Measurements from ENCODE around the gene SLC8B1.

Gene SLC8B1

DNA sequence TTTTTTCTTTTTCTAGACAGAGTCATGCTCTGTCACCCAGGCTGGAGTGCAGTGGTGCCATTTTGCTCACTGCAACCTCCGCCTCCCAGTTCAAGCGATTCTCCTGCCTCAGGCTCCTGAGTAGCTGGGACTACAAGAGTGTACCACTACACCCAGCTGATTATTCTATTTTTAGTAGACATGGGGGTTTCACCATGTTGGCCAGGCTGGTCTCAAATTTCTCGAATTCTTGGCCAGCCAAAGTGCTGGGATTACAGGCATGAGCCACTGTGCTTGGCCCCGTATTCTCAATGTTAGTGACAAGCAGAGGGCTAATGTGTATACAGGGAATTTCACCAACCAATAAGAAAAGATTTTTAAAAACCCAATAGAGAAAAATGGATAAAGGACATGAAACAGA is 31.9 kb upstream of the SLC8B1 start:
- H3K4me3 ChIP-seq (replicated peaks in 1 of 2; ENCODE audit: low read depth in 2 of 2, low read length in 2 of 2) = no peak overlapping the region
- peak in 1 of 2 donors; percentile 13 for DNase-seq (ENCODE audit: low read depth in 2 of 2)
- TF ChIP-seq CTCF (IDR thresholded peaks at IDR 0.05; ENCODE audit: low read depth, low read length) = no peak

DNA sequence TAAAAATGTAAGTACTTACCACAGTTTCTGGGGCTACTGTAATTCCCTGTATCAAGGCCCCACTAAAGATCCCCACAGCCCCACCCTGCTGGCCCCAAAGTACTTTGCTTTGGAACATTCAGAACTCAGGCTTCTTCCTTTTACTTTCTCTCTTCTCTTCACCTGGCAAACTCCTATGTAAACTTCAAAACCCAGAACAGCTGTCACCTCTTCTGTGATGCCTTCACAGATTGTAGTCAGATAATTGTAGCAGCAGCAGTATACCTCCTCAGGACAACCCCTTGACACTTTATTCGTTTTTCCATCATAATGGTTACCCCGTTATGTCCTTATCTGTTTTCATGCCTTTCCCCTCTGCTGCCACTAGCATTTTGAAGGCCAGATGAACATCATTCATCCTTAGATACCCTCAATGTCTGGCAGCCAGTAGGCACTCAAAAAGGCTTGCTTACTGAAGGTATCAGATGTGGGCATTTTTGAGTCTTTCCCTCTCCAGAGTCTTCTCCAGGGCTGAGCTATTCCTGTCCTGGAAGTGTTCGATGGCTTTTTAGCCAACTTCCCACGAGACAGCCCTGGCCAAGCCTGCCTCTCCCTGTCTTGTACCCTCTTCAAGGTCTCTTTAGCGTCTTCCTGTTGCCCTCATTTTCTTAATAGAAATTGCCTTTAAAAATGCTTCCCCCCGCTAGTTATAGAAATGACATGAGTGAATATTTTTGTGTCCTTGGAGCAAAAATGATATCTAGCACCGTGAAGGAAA is 30.9 kb upstream of the SLC8B1 start:
- TF ChIP-seq CTCF (IDR thresholded peaks at IDR 0.05; ENCODE audit: low read depth, low read length) = no peak
- H3K4me3 ChIP-seq (replicated peaks in 1 of 2; ENCODE audit: low read depth in 2 of 2, low read length in 2 of 2) = no peak overlapping the region
- DNase-seq (ENCODE audit: low read depth in 2 of 2) = no peak

DNA sequence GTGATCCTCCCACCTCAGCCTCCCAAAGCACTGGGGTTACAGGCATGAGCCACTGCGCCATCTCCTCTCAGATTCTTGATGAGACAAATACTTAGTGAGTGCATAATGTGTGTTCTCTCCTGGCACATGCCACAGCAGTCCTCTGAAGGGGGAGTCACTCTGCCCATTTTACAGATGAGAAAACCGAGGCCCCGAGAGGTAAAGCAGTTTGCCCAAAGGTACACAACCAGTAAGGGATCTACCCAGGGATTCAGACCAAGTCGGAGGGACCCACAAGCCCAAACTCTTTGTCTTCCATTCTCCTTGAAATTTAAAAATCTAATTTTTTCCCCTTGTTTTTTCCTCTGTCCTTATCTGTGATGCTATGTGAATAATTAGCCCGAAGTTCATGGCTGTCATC is 29.8 kb upstream of the SLC8B1 start:
- DNase-seq (ENCODE audit: low read depth in 2 of 2) = no peak
- no peak overlapping the region for H3K4me3 ChIP-seq (replicated peaks in 1 of 2; ENCODE audit: low read depth in 2 of 2, low read length in 2 of 2)
- no peak for TF ChIP-seq CTCF (IDR thresholded peaks at IDR 0.05; ENCODE audit: low read depth, low read length)

DNA sequence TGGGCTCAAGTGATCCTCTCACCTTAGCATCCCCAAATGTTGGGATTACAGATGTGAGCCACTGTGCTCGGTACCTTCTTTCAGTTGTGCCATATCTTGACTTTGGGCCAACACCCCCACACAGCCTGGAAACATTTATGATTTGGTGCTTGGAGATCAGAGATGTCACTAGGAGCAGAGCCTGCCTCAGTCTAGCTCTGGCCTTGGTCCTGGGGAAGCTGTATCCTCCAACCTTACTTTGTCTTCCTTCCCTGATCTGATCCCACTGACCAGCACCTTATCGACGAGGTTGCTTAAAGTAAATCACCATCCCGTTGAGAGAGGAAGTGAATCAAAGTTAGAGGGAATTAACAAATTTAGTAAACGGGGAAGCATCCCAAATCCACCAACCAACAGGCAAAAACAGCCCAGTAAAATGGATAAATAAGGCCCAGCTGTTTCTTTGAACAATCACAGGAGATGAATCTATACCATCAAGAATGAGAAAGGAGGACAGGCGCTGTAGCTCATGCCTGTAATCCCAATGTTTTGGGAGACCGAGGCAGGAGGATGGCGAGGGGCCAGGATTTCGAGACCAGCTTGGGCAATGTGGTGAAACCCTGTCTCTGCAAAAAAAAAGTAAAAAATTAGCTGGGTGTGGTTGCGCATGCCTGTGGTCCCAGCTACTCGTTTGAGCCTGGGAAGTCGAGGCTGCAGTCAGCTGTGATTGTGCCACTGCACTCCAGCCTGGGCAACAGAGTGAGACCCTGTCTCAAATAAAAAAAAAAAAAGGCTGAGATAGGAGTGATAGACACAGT is 26.9 kb upstream of the SLC8B1 start:
- no peak for DNase-seq (ENCODE audit: low read depth in 2 of 2)
- H3K4me3 ChIP-seq (replicated peaks in 1 of 2; ENCODE audit: low read depth in 2 of 2, low read length in 2 of 2) = no peak overlapping the region
- no peak for TF ChIP-seq CTCF (IDR thresholded peaks at IDR 0.05; ENCODE audit: low read depth, low read length)

DNA sequence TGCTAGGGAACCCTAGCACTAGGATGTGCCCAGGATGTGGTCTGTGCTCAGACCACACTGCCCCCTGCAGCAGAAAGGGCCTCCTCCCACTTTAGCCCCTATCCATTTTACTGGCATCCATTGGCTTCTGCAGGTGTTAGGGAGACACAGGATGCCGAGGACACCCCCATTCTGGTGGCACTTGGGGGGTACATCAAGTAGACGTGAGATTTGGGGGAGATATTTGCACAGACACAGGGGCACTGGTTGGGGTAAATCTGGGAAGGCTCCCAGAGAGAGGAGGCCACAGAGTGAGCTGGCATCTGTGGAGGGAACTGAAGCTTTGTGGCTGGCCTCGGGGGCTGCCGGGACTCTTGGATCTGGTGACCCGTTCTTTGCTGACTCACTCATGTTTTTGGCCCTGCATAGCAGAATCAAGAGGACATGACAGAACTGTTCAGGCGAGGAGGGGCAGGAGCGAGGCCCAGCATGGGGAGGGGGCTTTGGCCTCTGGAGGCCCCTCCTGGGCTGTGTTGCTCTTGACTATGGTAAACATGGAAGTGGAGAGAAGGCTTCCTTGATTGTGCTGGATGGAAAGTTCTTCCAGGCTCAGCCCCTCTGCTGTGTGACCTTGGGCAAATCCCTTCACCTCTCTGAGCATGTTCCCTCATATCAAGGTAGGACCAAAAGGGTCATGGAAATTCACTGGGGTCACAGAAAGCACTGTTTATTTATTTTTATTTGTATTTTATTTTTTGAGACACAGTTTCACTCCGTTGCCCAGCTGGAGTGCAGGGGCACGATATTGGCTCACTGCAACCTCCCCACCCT is 25.2 kb upstream of the SLC8B1 start:
- peak; percentile 12 to 21 for DNase-seq (ENCODE audit: low read depth in 2 of 2)
- TF ChIP-seq CTCF (IDR thresholded peaks at IDR 0.05; ENCODE audit: low read depth, low read length) = peak; percentile 16
- peak overlapping the region; percentile 93 to 96 for H3K4me3 ChIP-seq (replicated peaks in 1 of 2; ENCODE audit: low read depth in 2 of 2, low read length in 2 of 2)

DNA sequence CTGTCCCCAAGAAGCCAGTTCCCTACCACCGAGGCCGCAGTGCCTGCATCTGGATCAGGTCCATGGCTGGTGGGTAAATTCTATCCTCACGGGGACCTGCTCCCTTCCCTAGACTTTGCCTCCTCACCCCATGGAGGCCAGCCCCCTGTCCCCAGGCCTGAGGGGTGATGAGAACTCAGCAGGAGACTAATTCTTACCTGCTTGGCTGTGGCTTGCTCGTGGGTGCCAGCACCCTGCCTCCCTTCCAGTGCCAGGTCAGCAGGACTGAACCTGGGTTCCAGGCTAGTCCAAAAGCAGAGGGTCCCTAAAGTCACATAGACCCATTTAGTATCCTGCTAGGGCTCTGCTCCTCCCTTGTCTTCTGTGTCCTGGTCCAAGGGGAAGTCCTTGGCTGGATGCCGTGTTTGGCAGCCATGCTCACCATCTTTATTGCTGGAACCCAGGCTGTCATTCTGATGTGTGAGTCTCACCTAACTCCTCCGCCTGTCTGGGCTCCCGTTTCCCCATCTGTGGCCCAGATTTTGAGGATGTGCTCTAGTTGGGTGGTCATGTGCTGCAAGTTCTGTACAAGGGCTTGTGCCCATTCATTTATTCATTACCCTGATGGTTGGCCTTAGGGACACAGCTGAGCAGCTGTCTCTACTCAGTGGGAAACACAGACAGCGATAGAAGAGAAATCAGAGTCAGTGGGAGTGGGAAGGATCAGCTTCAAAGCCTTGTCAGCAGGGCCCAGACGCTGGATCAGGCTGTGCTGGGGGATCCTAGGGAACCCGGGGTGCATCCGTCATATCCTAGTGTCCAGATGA is 24.4 kb upstream of the SLC8B1 start:
- peak; percentile 23 to 43 for DNase-seq (ENCODE audit: low read depth in 2 of 2)
- peak overlapping the region; percentile 93 to 96 for H3K4me3 ChIP-seq (replicated peaks in 1 of 2; ENCODE audit: low read depth in 2 of 2, low read length in 2 of 2)
- TF ChIP-seq CTCF (IDR thresholded peaks at IDR 0.05; ENCODE audit: low read depth, low read length) = no peak

Measured in cardiac fibroblast (primary cell).